ENCODE measurements around the gene DPEP1. TPM values are rescaled to one million over a fixed set of nuclear protein-coding genes. Genes with fewer than 3 reads are reported as not detected.
A peak's percentile ranks its signal among the peaks of the same experiment; 100 is the strongest.
"Not testable (repeated sequence)": the region's sequence is repeated elsewhere in the genome, so short reads cannot be mapped to it uniquely, and the experiment has no call there.

The DPEP1 gene
- total and polyA plus RNA-seq, 2 donors from 2014 or later: 24.2 to 433 TPM

- H3K9me3 ChIP-seq (ENCODE audit: control insufficient read depth in 2 of 3, insufficient read depth in 1 of 3, low read length in 3 of 3): no peaks in the 10 kb centered on the region
- TF ChIP-seq CTCF (IDR thresholded peaks at IDR 0.05; ENCODE audit: borderline replicate concordance, extremely low read depth, insufficient read depth): no peak
- DNase-seq (no peak), FAIRE-seq (no peak)
- H3K4me3 ChIP-seq (ENCODE audit: low read length in 3 of 3): no peak overlapping the region
- H3K27me3 ChIP-seq (ENCODE audit: control insufficient read depth, insufficient read depth, low read length): no peaks in the 10 kb centered on the region
- H3K36me3 ChIP-seq (ENCODE audit: control insufficient read depth in 2 of 3, insufficient read depth in 3 of 3, low read length in 3 of 3): peaks cover 0 to 2% (median 2%) of the 10 kb centered on the region in 3 donors
- peaks cover 0 to 13% (median 5%) of the 10 kb centered on the region in 3 donors for H3K4me1 ChIP-seq (ENCODE audit: control insufficient read depth in 2 of 3, insufficient read depth in 2 of 3, low read depth in 1 of 3, low read length in 3 of 3)
- intact Hi-C loops (cut with DNase I): no loop called here
- no peak overlapping the region for H3K9ac ChIP-seq (ENCODE audit: low read length in 3 of 3)
- H3K27ac ChIP-seq (ENCODE audit: low read depth in 2 of 2, low read length in 2 of 2): no peak overlapping the region
Observed at GRCh38 chr16:89661215-89661614, 47.8 kb downstream of the DPEP1 start.

GRCh38 chr16:89664238-89664637 is 50.8 kb downstream of the DPEP1 start:
- DNase-seq; H3K36me3 ChIP-seq (ENCODE audit: control insufficient read depth in 2 of 3, insufficient read depth in 3 of 3, low read length in 3 of 3); intact Hi-C loops (cut with DNase I); H3K4me3 ChIP-seq (ENCODE audit: low read length in 3 of 3); H3K9me3 ChIP-seq (ENCODE audit: control insufficient read depth in 2 of 3, insufficient read depth in 1 of 3, low read length in 3 of 3); H3K4me1 ChIP-seq (ENCODE audit: control insufficient read depth in 2 of 3, insufficient read depth in 2 of 3, low read depth in 1 of 3, low read length in 3 of 3); H3K27me3 ChIP-seq (ENCODE audit: control insufficient read depth, insufficient read depth, low read length); FAIRE-seq; H3K27ac ChIP-seq (ENCODE audit: low read depth in 2 of 2, low read length in 2 of 2); H3K9ac ChIP-seq (ENCODE audit: low read length in 3 of 3): not testable (repeated sequence)

- H3K9ac ChIP-seq (ENCODE audit: low read length in 3 of 3); intact Hi-C loops (cut with DNase I); H3K27me3 ChIP-seq (ENCODE audit: control insufficient read depth, insufficient read depth, low read length); H3K36me3 ChIP-seq (ENCODE audit: control insufficient read depth in 2 of 3, insufficient read depth in 3 of 3, low read length in 3 of 3); FAIRE-seq; H3K9me3 ChIP-seq (ENCODE audit: control insufficient read depth in 2 of 3, insufficient read depth in 1 of 3, low read length in 3 of 3); H3K4me3 ChIP-seq (ENCODE audit: low read length in 3 of 3); H3K4me1 ChIP-seq (ENCODE audit: control insufficient read depth in 2 of 3, insufficient read depth in 2 of 3, low read depth in 1 of 3, low read length in 3 of 3); H3K27ac ChIP-seq (ENCODE audit: low read depth in 2 of 2, low read length in 2 of 2): not testable (repeated sequence)
- peak in 1 of 5 donors; percentile 3 for DNase-seq
- peak; percentile 7 for TF ChIP-seq CTCF (IDR thresholded peaks at IDR 0.05; ENCODE audit: borderline replicate concordance, extremely low read depth, insufficient read depth)
Observed at GRCh38 chr16:89667000-89667399, 53.6 kb downstream of the DPEP1 start.

- no peak for TF ChIP-seq CTCF (IDR thresholded peaks at IDR 0.05; ENCODE audit: borderline replicate concordance, extremely low read depth, insufficient read depth)
- H3K36me3 ChIP-seq (ENCODE audit: control insufficient read depth in 2 of 3, insufficient read depth in 3 of 3, low read length in 3 of 3): no peaks in the 10 kb centered on the region
- H3K4me3 ChIP-seq (ENCODE audit: low read length in 3 of 3): no peak overlapping the region
- H3K9ac ChIP-seq (ENCODE audit: low read length in 3 of 3): no peak overlapping the region
- H3K4me1 ChIP-seq (ENCODE audit: control insufficient read depth in 2 of 3, insufficient read depth in 2 of 3, low read depth in 1 of 3, low read length in 3 of 3): peaks cover 0 to 3% (median 0%) of the 10 kb centered on the region in 3 donors
- DNase-seq: no peak
- no peaks in the 10 kb centered on the region for H3K9me3 ChIP-seq (ENCODE audit: control insufficient read depth in 2 of 3, insufficient read depth in 1 of 3, low read length in 3 of 3)
- no peak overlapping the region for H3K27ac ChIP-seq (ENCODE audit: low read depth in 2 of 2, low read length in 2 of 2)
- FAIRE-seq: no peak
- intact Hi-C loops (cut with DNase I): no loop called here
- H3K27me3 ChIP-seq (ENCODE audit: control insufficient read depth, insufficient read depth, low read length): no peaks in the 10 kb centered on the region
Observed at GRCh38 chr16:89667633-89668032, 54.2 kb downstream of the DPEP1 start.
